Omental fat pad (tissue), 4 donors: ENCODE measurements around the gene CCDC183. TPM values are rescaled to one million over a fixed set of nuclear protein-coding genes. Genes with fewer than 3 reads are reported as not detected.

ENCODE experiments used
- ATAC-seq: fragments of 150-250 bp; one replicate; pipeline ENCODE4 v1.9.1; 2016; ENCODE audit warnings: mild to moderate bottlenecking, moderate library complexity; ENCODE audit not compliant: low FRiP score
- DNase-seq: peaks from one replicate; pipeline ENCODE4 v3.0.0-alpha.2; 2019; ENCODE audit warnings: low spot score
- CTCF ChIP-seq, 3 donors: fragments of 450-650 bp; IDR thresholded peaks; one replicate each; pipeline ENCODE4 v1.5.1; 2016 to 2017; ENCODE audit warnings: antibody characterized with exemption in 3 of 3, mild to moderate bottlenecking in 3 of 3, moderate library complexity in 2 of 3
- small RNA-seq: library from RNA; depleted of rRNA; stranded (forward); fragments of <200 nt; gene quantifications from one replicate; pipeline ENCODE3, GENCODE V24; 2016
- total RNA-seq, 4 donors: library from RNA; depleted of rRNA; stranded (reverse); fragments of >200 nt; gene quantifications; one replicate each; pipeline ENCODE4 v1.1.0, GENCODE V29; 2016

Gene CCDC183
- total RNA-seq, 4 donors from 2014 or later = 1.5 to 2.8 (median 1.9) TPM

GRCh38 chr9:136857166-136857565 is 61.0 kb downstream of the CCDC183 start:
- TF ChIP-seq CTCF (IDR thresholded peaks at IDR 0.05) = no peak
- ATAC-seq (no peak), DNase-seq (no peak)

Small RNA genes within 50 kb of the gene (small RNA-seq; reads per million reads assigned to genes)
- gene AL355987.2 = not detected
- not detected for gene ATP6V1G1P3
- not detected for gene MIR4292
- gene MIR6722 = not detected

Other genes starting within 250 kb of the CCDC183 start
- gene EGFL7, start 133.4 kb upstream of the CCDC183 start, total RNA-seq = 100 to 1,000 TPM in 3 of 4 donors, 10 to 100 TPM in 1; 50.6 to 274 (median 145) TPM
- 100 to 1,000 TPM; 391 to 854 (median 473) TPM for gene AGPAT2, start 108.9 kb upstream of the CCDC183 start, total RNA-seq
- gene DIPK1B, start 83.8 kb upstream of the CCDC183 start, total RNA-seq = 10 to 100 TPM in 1 of 4 donors, 1 to 10 TPM in 3; 4.4 to 12.8 (median 7.5) TPM
- 10 to 100 TPM in 1 of 4 donors, 1 to 10 TPM in 3; 3.5 to 10.2 (median 5.0) TPM for gene LCN10, start 53.4 kb upstream of the CCDC183 start, total RNA-seq
- 10 to 100 TPM in 2 of 4 donors, 1 to 10 TPM in 2; 5.0 to 24.1 (median 9.0) TPM for gene LCN6, start 47.8 kb upstream of the CCDC183 start, total RNA-seq
- not detected for gene LCN8, start 38.1 kb upstream of the CCDC183 start, total RNA-seq
- not detected for gene LCN15, start 31.8 kb upstream of the CCDC183 start, total RNA-seq
- gene TMEM141, start 5.0 kb upstream of the CCDC183 start, total RNA-seq = 10 to 100 TPM; 43.1 to 88.1 (median 70.9) TPM
- gene RABL6, start 11.6 kb downstream of the CCDC183 start, total RNA-seq = 10 to 100 TPM; 33.7 to 46.9 (median 44.9) TPM
- 1 to 10 TPM in 1 of 4 donors, under 1 TPM in 3; 0.72 to 2.5 (median 0.78) TPM for gene AJM1, start 46.1 kb downstream of the CCDC183 start, total RNA-seq
- gene PHPT1, start 53.1 kb downstream of the CCDC183 start, total RNA-seq = 10 to 100 TPM; 27.1 to 53.9 (median 40.9) TPM
- gene MAMDC4, start 56.0 kb downstream of the CCDC183 start, total RNA-seq = 1 to 10 TPM; 1.4 to 3.9 (median 1.7) TPM
- gene EDF1, start 70.0 kb downstream of the CCDC183 start, total RNA-seq = 100 to 1,000 TPM; 281 to 323 (median 308) TPM
- 1 to 10 TPM; 3.2 to 9.1 (median 5.1) TPM for gene TRAF2, start 90.2 kb downstream of the CCDC183 start, total RNA-seq
- 100 to 1,000 TPM; 154 to 242 (median 185) TPM for gene FBXW5, start 148.4 kb downstream of the CCDC183 start, total RNA-seq
- 1 to 10 TPM in 1 of 4 donors, not detected in 3; 4.3 TPM for gene C8G, start 148.9 kb downstream of the CCDC183 start, total RNA-seq
- gene LCN12, start 155.9 kb downstream of the CCDC183 start, total RNA-seq = under 1 TPM in 1 of 4 donors, not detected in 3; 0.46 TPM
- 100 to 1,000 TPM in 2 of 4 donors, 10 to 100 TPM in 2; 76.9 to 173 (median 118) TPM for gene PTGDS, start 181.2 kb downstream of the CCDC183 start, total RNA-seq
- under 1 TPM in 3 of 4 donors, not detected in 1; 0.28 to 0.47 (median 0.36) TPM for gene LCNL1, start 186.7 kb downstream of the CCDC183 start, total RNA-seq
- gene PAXX, start 196.1 kb downstream of the CCDC183 start, total RNA-seq = 10 to 100 TPM; 22.0 to 37.0 (median 31.6) TPM
- 1 to 10 TPM in 3 of 4 donors, under 1 TPM in 1; 0.95 to 9.7 (median 4.7) TPM for gene CLIC3, start 200.2 kb downstream of the CCDC183 start, total RNA-seq
- 10 to 100 TPM; 15.4 to 31.5 (median 25.9) TPM for gene ABCA2, start 231.9 kb downstream of the CCDC183 start, total RNA-seq
- 1 to 10 TPM in 1 of 4 donors, under 1 TPM in 2, not detected in 1; 0.19 to 3.6 (median 0.31) TPM for gene FUT7, start 235.8 kb downstream of the CCDC183 start, total RNA-seq
- gene NPDC1, start 249.8 kb downstream of the CCDC183 start, total RNA-seq = 10 to 100 TPM; 37.2 to 70.5 (median 58.5) TPM